ENCODE results near the gene TEK. TPM values are rescaled to one million over a fixed set of nuclear protein-coding genes. Genes with fewer than 3 reads are reported as not detected.

TEK gene
- total RNA-seq, 1 donor from 2014 or later, result 8.1 TPM

GRCh38 chr9:27179245-27179865, 70.3 kb downstream of the TEK start:
- no peak for DNase-seq (ENCODE audit: low spot score)

- DNase-seq (ENCODE audit: low spot score), result no peak
These were observed 72.4 kb downstream of the TEK start for GRCh38 chr9:27181381-27181780.

DNA sequence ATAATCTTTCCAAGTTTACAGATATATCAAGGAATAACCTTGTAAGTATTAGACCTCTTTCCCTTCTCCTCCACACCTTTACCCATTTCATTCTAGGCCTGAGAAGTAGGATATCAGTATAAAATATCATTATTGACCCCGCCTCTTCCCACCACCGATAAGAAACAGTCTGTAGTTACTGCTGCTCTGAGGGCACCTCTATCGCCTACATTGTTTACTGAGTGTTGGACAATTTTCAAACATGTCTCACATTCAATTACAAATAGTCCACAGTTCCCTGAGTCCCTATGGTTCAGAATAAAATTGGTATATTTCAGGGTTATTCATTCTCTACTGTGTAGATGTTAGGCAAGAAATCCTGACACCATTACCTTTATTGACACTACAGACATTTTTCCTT, 73.4 kb downstream of the TEK start:
- DNase-seq (ENCODE audit: low spot score), result no peak

DNA sequence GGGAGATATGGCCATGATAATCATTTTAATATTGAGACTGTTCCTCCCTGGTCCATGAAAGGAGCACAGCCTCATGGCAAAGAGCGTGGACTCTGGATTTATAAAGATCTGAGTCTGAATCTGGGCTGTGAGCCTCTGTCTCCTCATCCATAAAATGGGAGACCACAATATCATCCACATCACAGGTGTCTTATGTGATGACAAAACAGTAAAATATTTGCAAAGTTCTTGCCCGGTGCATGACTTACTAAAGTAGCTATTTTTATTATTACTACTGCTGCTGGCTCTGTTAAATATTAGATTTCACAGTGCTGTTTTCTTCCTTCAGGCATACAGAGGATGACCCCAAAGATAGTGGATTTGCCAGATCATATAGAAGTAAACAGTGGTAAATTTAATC, 74.1 kb downstream of the TEK start:
- no peak for DNase-seq (ENCODE audit: low spot score)

DNA sequence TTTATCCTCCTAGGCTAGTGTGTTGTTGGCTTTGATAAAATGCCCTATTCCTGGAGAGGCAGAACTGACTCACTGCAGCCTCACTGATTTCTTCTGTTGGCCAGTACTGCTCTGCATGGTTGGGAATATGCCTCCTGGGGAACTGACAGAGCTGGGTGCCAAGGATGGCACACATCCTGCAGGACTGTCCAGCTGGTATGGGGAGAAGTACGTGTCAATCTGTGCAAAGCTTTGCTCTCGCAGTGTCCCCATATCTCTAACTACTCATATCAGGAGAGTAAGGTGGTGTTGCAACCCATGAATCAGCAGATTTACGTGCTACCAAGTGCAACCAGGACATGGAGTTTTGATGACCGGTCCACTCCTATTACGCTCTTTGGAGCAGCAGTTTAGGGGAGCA, 74.7 kb downstream of the TEK start:
- DNase-seq (ENCODE audit: low spot score), result no peak

GRCh38 chr9:27184556-27185351, 75.7 kb downstream of the TEK start:
- no peak for DNase-seq (ENCODE audit: low spot score)

- no peak for DNase-seq (ENCODE audit: low spot score)
These were observed 79.4 kb downstream of the TEK start for GRCh38 chr9:27188426-27188825.

- DNase-seq (ENCODE audit: low spot score), result no peak
These were observed 80.4 kb downstream of the TEK start for GRCh38 chr9:27189426-27189825.

GRCh38 chr9:27192291-27192960, 83.4 kb downstream of the TEK start:
- no peak for DNase-seq (ENCODE audit: low spot score)

GRCh38 chr9:27193886-27194285, 84.9 kb downstream of the TEK start:
- no peak for DNase-seq (ENCODE audit: low spot score)

- DNase-seq (ENCODE audit: low spot score), result no peak
These were observed 85.5 kb downstream of the TEK start for GRCh38 chr9:27194401-27195091.

- DNase-seq (ENCODE audit: low spot score), result no peak
These were observed 86.2 kb downstream of the TEK start for GRCh38 chr9:27195191-27195590.

GRCh38 chr9:27196383-27196782, 87.4 kb downstream of the TEK start:
- no peak for DNase-seq (ENCODE audit: low spot score)

DNA sequence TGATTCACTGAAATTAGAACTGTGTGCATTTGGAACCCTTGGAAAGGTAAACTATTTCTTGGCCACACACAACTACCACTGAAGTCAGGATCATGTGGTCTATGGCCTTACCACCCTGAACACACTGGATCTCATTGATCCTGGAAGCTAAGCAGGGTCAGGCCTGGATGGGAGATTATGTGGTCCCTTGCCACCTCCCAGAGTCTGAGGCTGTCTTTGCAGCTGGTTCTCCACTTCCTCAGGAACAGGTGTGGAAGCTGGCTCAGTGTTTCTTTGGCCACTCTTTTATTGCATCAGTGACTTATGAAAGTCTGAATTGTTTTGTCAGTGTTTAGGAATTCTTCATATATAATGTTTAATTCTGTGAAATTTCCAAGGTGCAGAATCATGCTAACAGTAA, 89.2 kb downstream of the TEK start:
- peak; percentile 25 for DNase-seq (ENCODE audit: low spot score)

DNA sequence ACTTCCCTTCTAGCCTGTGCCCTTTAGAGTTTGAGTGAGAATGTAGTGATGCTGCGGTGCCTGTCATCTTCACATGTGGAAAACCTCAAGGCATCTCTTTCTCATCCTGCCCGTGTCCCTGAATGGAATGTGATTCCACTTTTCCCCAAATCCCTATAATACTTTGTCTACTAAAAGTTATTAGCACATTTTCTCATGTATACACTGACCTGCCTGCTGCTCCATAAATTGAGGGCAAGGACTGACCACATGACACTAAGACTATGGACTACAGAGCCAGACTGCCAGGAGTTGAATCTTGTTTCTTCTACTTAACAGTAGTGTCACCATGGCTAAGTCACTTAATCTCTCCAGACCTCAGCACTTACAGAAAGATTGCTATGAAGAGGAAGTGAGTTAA, 93.0 kb downstream of the TEK start:
- DNase-seq (ENCODE audit: low spot score), result no peak

DNA sequence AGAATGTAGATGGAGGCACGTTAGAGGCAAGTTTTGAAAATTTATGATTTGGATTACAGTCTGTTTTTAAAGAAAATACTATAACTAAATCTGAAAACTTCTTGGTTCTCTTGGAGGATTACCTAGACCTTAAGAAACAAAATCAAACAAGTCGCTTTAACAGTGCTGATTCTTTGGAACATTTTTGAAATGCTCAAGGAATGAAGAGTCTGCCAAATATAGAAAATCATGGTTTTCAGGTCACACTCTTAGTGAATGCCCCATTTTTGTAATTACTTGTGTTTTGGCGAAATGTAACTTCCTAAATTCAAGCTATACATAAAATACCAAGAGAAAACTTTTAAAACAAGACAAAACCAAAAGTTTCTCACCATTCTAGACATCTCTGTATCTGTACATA, 94.8 kb downstream of the TEK start:
- no peak for DNase-seq (ENCODE audit: low spot score)

- no peak for DNase-seq (ENCODE audit: low spot score)
These were observed 95.6 kb downstream of the TEK start for GRCh38 chr9:27204578-27204977.

DNA sequence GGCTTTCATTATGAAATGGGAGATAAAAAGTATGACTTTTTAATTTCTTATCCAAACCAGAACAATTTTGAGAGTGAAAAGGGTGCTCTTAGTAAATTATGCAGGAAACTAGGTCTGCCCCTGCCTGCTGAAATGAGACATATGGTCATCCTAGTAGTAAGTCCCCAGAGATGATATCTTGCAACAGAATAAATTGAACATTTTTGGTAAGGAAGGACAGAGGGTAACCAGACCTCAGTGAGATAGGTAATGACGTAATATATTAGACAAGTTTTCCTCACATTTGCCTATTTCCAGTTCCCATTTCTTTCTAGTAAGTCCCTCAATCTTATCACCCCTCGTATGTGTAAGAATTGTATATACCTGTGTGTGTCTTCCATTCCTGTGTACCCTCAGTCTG, 96.2 kb downstream of the TEK start:
- DNase-seq (ENCODE audit: low spot score), result no peak

DNA sequence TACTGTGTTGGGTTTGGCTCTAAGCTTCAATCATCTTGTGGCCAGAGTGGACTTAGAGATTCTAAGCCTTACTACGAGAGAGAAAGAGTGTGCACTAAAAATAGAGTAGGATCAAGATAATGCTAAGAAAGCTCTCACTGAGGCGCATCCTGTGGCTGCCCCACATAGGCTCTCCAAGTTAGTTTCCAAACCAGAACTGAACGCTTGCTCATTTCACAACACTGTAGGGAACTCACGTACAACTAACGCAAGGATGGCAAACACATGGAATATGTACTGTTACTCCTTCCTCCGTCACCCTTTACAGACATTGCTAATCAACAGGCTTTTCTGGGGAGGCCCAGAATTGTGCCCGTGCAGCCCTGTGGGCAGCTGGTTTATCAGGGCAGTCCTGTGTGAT, 97.0 kb downstream of the TEK start:
- DNase-seq (ENCODE audit: low spot score), result no peak

DNA sequence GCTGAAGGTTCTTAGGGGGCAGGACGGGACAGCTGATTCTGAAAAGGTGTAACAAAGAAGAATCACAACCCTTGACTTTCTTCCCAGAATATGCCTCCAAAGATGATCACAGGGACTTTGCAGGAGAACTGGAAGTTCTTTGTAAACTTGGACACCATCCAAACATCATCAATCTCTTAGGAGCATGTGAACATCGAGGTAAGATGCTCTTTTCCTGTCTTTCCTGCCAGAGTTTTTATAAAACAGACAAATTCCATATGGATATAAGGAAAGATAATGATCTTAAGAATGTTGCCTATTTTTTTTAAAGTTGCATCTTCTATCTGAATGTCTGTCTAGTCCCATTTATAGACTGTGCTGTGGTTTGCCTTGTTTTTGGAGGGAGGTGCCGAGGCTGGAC, 100.0 kb downstream of the TEK start:
- DNase-seq (ENCODE audit: low spot score), result no peak

DNA sequence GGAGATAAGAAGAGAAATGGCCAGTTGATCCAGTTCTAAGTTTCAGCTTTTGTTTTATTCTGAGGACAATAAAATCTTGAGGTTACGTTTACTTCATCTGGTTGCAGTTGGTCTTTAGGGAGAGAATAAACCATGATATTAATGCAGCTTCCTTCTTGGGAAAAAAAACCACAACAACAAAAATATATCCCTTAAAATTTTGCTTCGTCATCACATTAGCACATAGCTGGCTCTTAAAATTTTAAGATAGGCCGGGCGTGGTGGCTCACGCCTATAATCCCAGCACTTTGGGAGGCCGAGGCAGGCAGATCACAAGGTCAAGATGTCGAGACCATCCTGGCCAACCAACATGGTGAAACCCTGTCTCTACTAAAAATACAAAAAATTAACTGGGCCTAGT, 101.6 kb downstream of the TEK start:
- no peak for DNase-seq (ENCODE audit: low spot score)

- no peak for DNase-seq (ENCODE audit: low spot score)
These were observed 103.2 kb downstream of the TEK start for GRCh38 chr9:27212191-27212590.

DNA sequence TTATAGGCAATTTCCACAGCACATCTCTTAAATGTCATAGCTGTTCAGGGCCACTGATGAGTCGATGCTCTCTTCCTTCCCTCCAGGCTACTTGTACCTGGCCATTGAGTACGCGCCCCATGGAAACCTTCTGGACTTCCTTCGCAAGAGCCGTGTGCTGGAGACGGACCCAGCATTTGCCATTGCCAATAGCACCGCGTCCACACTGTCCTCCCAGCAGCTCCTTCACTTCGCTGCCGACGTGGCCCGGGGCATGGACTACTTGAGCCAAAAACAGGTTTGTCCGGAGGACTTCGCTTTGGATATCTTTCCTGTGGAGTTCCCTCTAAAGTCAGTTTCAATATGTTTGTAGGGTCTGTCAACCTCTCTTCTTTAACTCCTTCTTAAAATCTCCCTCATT, 103.6 kb downstream of the TEK start:
- no peak for DNase-seq (ENCODE audit: low spot score)

Data from mucosa of gallbladder (tissue), 1 donor.